HEK293T (cell line): ENCODE results near the gene CBX6.

ENCODE experiments used
- BHLHE40 ChIP-seq: fragments of 450-650 bp; IDR thresholded peaks from 2 replicates; pipeline ENCODE4 v1.6.1; 2016; ENCODE audit warnings: mild to moderate bottlenecking, moderate library complexity, borderline replicate concordance
- ELF4 ChIP-seq: fragments of 450-650 bp; IDR thresholded peaks from 2 replicates; pipeline ENCODE4 v1.6.1; 2017; ENCODE audit warnings: antibody characterized with exemption
- FOXK2 ChIP-seq: fragments of 450-650 bp; IDR thresholded peaks from 2 replicates; pipeline ENCODE4 v1.6.1; 2016; ENCODE audit warnings: mild to moderate bottlenecking
- FOXM1 ChIP-seq: fragments of 450-650 bp; IDR thresholded peaks from 2 replicates; pipeline ENCODE4 v1.6.1; 2017; ENCODE audit warnings: mild to moderate bottlenecking, borderline replicate concordance
- ZNF384 ChIP-seq: fragments of 450-650 bp; IDR thresholded peaks from 2 replicates; pipeline ENCODE4 v1.6.1; 2016

- TF ChIP-seq BHLHE40 (no peak), FOXM1 (no peak), ELF4 (no peak), ZNF384 (no peak), FOXK2 (no peak)
Observed at GRCh38 chr22:38878001-38878400, 6.0 kb upstream of the CBX6 start.
